Endodermal cell (in vitro differentiated cells): Measurements from ENCODE around the gene CTNNAL1. TPM values are rescaled to one million over a fixed set of nuclear protein-coding genes. Genes with fewer than 3 reads are reported as not detected.
A peak's percentile ranks its signal among the peaks of the same experiment; 100 is the strongest.
"Not testable (repeated sequence)": the region's sequence is repeated elsewhere in the genome, so short reads cannot be mapped to it uniquely, and the experiment has no call there.

Experiments used
- DNase-seq: peaks from one replicate; pipeline ENCODE4 v3.0.0-alpha.2; 2017
- H3K27ac ChIP-seq: 2 replicates; pipeline ENCODE4 v1.5.1; 2013; ENCODE audit warnings: mild to moderate bottlenecking, low read depth, low read length, moderate library complexity
- H3K27me3 ChIP-seq: 2 replicates; pipeline ENCODE4 v1.6.1; 2013; ENCODE audit warnings: mild to moderate bottlenecking, low read length, moderate library complexity; ENCODE audit not compliant: insufficient read depth, control insufficient read depth, poor library complexity, severe bottlenecking
- H3K36me3 ChIP-seq: 2 replicates; pipeline ENCODE4 v1.7.0; 2013; ENCODE audit warnings: mild to moderate bottlenecking, low read length, moderate library complexity; ENCODE audit not compliant: control insufficient read depth, insufficient read depth
- H3K4me1 ChIP-seq: one replicate; pipeline ENCODE4 v1.7.0; 2013; ENCODE audit warnings: low read length; ENCODE audit not compliant: control insufficient read depth, insufficient read depth
- H3K4me3 ChIP-seq: 2 replicates; pipeline ENCODE4 v1.5.1; 2013; ENCODE audit warnings: mild to moderate bottlenecking, low read length, moderate library complexity
- H3K9ac ChIP-seq: 2 replicates; pipeline ENCODE4 v1.6.1; 2013; ENCODE audit warnings: mild to moderate bottlenecking, low read length, moderate library complexity; ENCODE audit not compliant: poor library complexity, severe bottlenecking; ENCODE audit errors: extremely low read depth
- H3K9me3 ChIP-seq: 2 replicates; pipeline ENCODE4 v1.6.1; 2013; ENCODE audit warnings: mild to moderate bottlenecking, low read length, moderate library complexity; ENCODE audit not compliant: control insufficient read depth
- H3K27ac Mint-ChIP-seq: 2 replicates; pipeline ENCODE4 v1.8.0; 2020; ENCODE audit warnings: mixed read lengths
- H3K27me3 Mint-ChIP-seq: 2 replicates; pipeline ENCODE4 v1.8.0; 2021; ENCODE audit warnings: mild to moderate bottlenecking, mixed read lengths; ENCODE audit not compliant: insufficient read depth
- H3K36me3 Mint-ChIP-seq: 2 replicates; pipeline ENCODE4 v1.8.0; 2020; ENCODE audit warnings: low read depth, mixed read lengths
- H3K4me1 Mint-ChIP-seq: 2 replicates; pipeline ENCODE4 v1.8.0; 2020; ENCODE audit warnings: mixed read lengths
- H3K4me3 Mint-ChIP-seq: 2 replicates; pipeline ENCODE4 v1.8.0; 2020; ENCODE audit warnings: mild to moderate bottlenecking, moderate library complexity, mixed read lengths
- H3K9me3 Mint-ChIP-seq: 2 replicates; pipeline ENCODE4 v1.8.0; 2020; ENCODE audit warnings: mild to moderate bottlenecking, mixed read lengths
- CTCF ChIP-seq: fragments of 200-600 bp; sonication (generic); conservative IDR thresholded peaks from 2 replicates; pipeline ENCODE4 v1.5.0; 2021; ENCODE audit warnings: antibody characterized with exemption, mild to moderate bottlenecking
- WGBS, 2 experiments: methylation state at CpG; one replicate each; pipeline versions ENCODE4 v1.1.5 to v1.1.7; 2013; ENCODE audit warnings: missing lambda C conversion rate in 2 of 2, mixed read lengths in 1 of 2; ENCODE audit not compliant: insufficient coverage in 1 of 2, insufficient read length in 1 of 2; 5-methylcytosine and 5-hydroxymethylcytosine counted together
- total RNA-seq, 2 donors: library from RNA; stranded (reverse); fragmentation: NEBNext Ultra II Directional in 1 of 2; extraction: Animal tissue kit (Norgen Biotek cat#: 25700) in 1 of 2; gene quantifications; 2 replicates in 1 of 2; 3 replicates in 1 of 2; pipeline ENCODE4 v1.2.1, GENCODE V29; 2021

Gene CTNNAL1
- total RNA-seq, 2 donors from 2014 or later: 80.1 to 82.1 TPM

GRCh38 chr9:108924466-108924865, 88.8 kb downstream of the CTNNAL1 start:
- no peak overlapping the region for H3K27ac ChIP-seq
- no peak for TF ChIP-seq CTCF
- H3K9ac ChIP-seq: no peak overlapping the region
- peaks cover 80% of the 10 kb centered on the region for H3K36me3 ChIP-seq
- peak overlapping the region; percentile 9 for H3K27ac Mint-ChIP-seq
- no peak overlapping the region for H3K4me3 ChIP-seq
- H3K36me3 Mint-ChIP-seq: peaks cover 51% of the 10 kb centered on the region
- no peak for DNase-seq
- no peaks in the 10 kb centered on the region for H3K27me3 ChIP-seq
- H3K4me1 ChIP-seq: no peaks in the 10 kb centered on the region
- no peaks in the 10 kb centered on the region for H3K9me3 Mint-ChIP-seq
- H3K9me3 ChIP-seq: no peaks in the 10 kb centered on the region
- H3K27me3 Mint-ChIP-seq: no peaks in the 10 kb centered on the region
- no peaks in the 10 kb centered on the region for H3K4me1 Mint-ChIP-seq
- H3K4me3 Mint-ChIP-seq: no peak overlapping the region

GRCh38 chr9:108921200-108921599, 92.1 kb downstream of the CTNNAL1 start:
- H3K4me3 Mint-ChIP-seq: no peak overlapping the region
- no peak for DNase-seq
- H3K9me3 ChIP-seq: no peaks in the 10 kb centered on the region
- H3K36me3 Mint-ChIP-seq: peaks cover 52% of the 10 kb centered on the region
- no peaks in the 10 kb centered on the region for H3K4me1 ChIP-seq
- 92% methylated on average over 1 of the region's 1 CpG; no CpG with 5 or more reads in 1 of the 2 experiments for WGBS, 2 experiments
- no peak overlapping the region for H3K9ac ChIP-seq
- H3K27me3 ChIP-seq: no peaks in the 10 kb centered on the region
- H3K27me3 Mint-ChIP-seq: no peaks in the 10 kb centered on the region
- H3K9me3 Mint-ChIP-seq: no peaks in the 10 kb centered on the region
- peaks cover 88% of the 10 kb centered on the region for H3K36me3 ChIP-seq
- no peak overlapping the region for H3K27ac Mint-ChIP-seq
- H3K27ac ChIP-seq: no peak overlapping the region
- TF ChIP-seq CTCF: no peak
- H3K4me3 ChIP-seq: no peak overlapping the region
- H3K4me1 Mint-ChIP-seq: no peaks in the 10 kb centered on the region

- H3K27me3 Mint-ChIP-seq: not testable (repeated sequence)
- peaks cover 51% of the 10 kb centered on the region for H3K36me3 Mint-ChIP-seq
Measured at GRCh38 chr9:108920401-108920800, 92.9 kb downstream of the CTNNAL1 start.

GRCh38 chr9:108919517-108919916, 93.8 kb downstream of the CTNNAL1 start:
- no peaks in the 10 kb centered on the region for H3K27me3 Mint-ChIP-seq
- no peak overlapping the region for H3K4me3 ChIP-seq
- H3K4me1 ChIP-seq: no peaks in the 10 kb centered on the region
- H3K36me3 Mint-ChIP-seq: peaks cover 47% of the 10 kb centered on the region
- no peaks in the 10 kb centered on the region for H3K27me3 ChIP-seq
- WGBS, 2 experiments: 90 to 92% methylated on average over 4 to 6 of the region's 6 CpGs
- no peaks in the 10 kb centered on the region for H3K4me1 Mint-ChIP-seq
- DNase-seq: no peak
- no peaks in the 10 kb centered on the region for H3K9me3 ChIP-seq
- H3K27ac Mint-ChIP-seq: no peak overlapping the region
- no peaks in the 10 kb centered on the region for H3K9me3 Mint-ChIP-seq
- no peak overlapping the region for H3K9ac ChIP-seq
- TF ChIP-seq CTCF: no peak
- H3K36me3 ChIP-seq: peaks cover 87% of the 10 kb centered on the region
- no peak overlapping the region for H3K4me3 Mint-ChIP-seq
- H3K27ac ChIP-seq: no peak overlapping the region

More at GRCh38 chr9:108920401-108920800, 92.9 kb downstream of the CTNNAL1 start:
- not testable (repeated sequence) for H3K4me1 Mint-ChIP-seq, H3K9ac ChIP-seq, DNase-seq, H3K4me1 ChIP-seq, H3K27me3 ChIP-seq, H3K4me3 ChIP-seq, H3K9me3 Mint-ChIP-seq, H3K9me3 ChIP-seq, H3K4me3 Mint-ChIP-seq, H3K27ac ChIP-seq, H3K27ac Mint-ChIP-seq
- 83 to 100% methylated on average over 1 of the region's 1 CpG for WGBS, 2 experiments
- H3K36me3 ChIP-seq: peaks cover 87% of the 10 kb centered on the region
